Neural cell (in vitro differentiated cells): ENCODE measurements around the gene COPS6. TPM values are rescaled to one million over a fixed set of nuclear protein-coding genes. Genes with fewer than 3 reads are reported as not detected.

ENCODE experiments used
- H2AFZ ChIP-seq: fragments of 200-600, 300-800 bp; sonication (generic), shearing (Covaris generic); 2 replicates; pipeline ENCODE4 v1.6.0; 2014; ENCODE audit warnings: low read depth, mild to moderate bottlenecking, antibody characterized with exemption, low read length, moderate library complexity
- H3F3A ChIP-seq: fragments of 200-600 bp; shearing (Covaris generic); 2 replicates; pipeline ENCODE4 v1.6.1; 2016; ENCODE audit warnings: mild to moderate bottlenecking, moderate library complexity, mixed read lengths, antibody characterized with exemption, low read length; ENCODE audit not compliant: insufficient read depth, poor library complexity, severe bottlenecking
- H3K27ac ChIP-seq: fragments of 200-600, 300-800 bp; sonication (generic), shearing (Covaris generic); 2 replicates; pipeline ENCODE4 v1.5.1; 2014; ENCODE audit warnings: mild to moderate bottlenecking, low read length, moderate library complexity
- H3K27me3 ChIP-seq: fragments of 300-800, 200-600 bp; sonication (generic), shearing (Covaris generic); 2 replicates; pipeline ENCODE4 v1.6.0; 2014; ENCODE audit warnings: mild to moderate bottlenecking, low read depth, low read length, moderate library complexity; ENCODE audit not compliant: insufficient read depth
- H3K36me3 ChIP-seq: fragments of 300-800, 200-600 bp; sonication (generic), shearing (Covaris generic); 2 replicates; pipeline ENCODE4 v1.5.1; 2014; ENCODE audit warnings: mild to moderate bottlenecking, antibody characterized with exemption, low read length, moderate library complexity; ENCODE audit not compliant: insufficient read depth
- H3K4me2 ChIP-seq: fragments of 300-800, 200-600 bp; sonication (generic), shearing (Covaris generic); 2 replicates; pipeline ENCODE4 v1.6.0; 2014; ENCODE audit warnings: mild to moderate bottlenecking, low read length
- H3K4me3 ChIP-seq: fragments of 300-800, 200-600 bp; sonication (generic), shearing (Covaris generic); 2 replicates; pipeline ENCODE4 v1.5.1; 2014; ENCODE audit warnings: mild to moderate bottlenecking, low read length, moderate library complexity
- H3K79me2 ChIP-seq: fragments of 200-600 bp; shearing (Covaris generic); replicated peaks from 2 replicates; pipeline ENCODE4 v1.6.0; 2014; ENCODE audit warnings: mild to moderate bottlenecking, low read length, moderate library complexity; ENCODE audit not compliant: insufficient read depth
- H3K9ac ChIP-seq: fragments of 300-800, 200-600 bp; sonication (generic), shearing (Covaris generic); 2 replicates; pipeline ENCODE4 v1.6.1; 2016; ENCODE audit warnings: mild to moderate bottlenecking, low read length, mixed read lengths
- H3K9me2 ChIP-seq: fragments of 200-600 bp; shearing (Covaris generic); 2 replicates; pipeline ENCODE4 v1.6.1; 2016; ENCODE audit warnings: mild to moderate bottlenecking, low read length, mixed read lengths; ENCODE audit not compliant: insufficient read depth
- H3K9me3 ChIP-seq: fragments of 200-600, 300-800 bp; sonication (generic), shearing (Covaris generic); 2 replicates; pipeline ENCODE4 v1.6.1; 2016; ENCODE audit warnings: mild to moderate bottlenecking, mixed run types, low read length, moderate library complexity, mixed read lengths
- H4K20me1 ChIP-seq: fragments of 200-600 bp; shearing (Covaris generic); 2 replicates; pipeline ENCODE4 v1.6.1; 2016; ENCODE audit warnings: mild to moderate bottlenecking, mixed run types; ENCODE audit not compliant: insufficient read depth
- CTCF ChIP-seq: fragments of 450-650 bp; IDR thresholded peaks from 2 replicates; pipeline ENCODE4 v1.5.1; 2014; ENCODE audit warnings: antibody characterized with exemption, mild to moderate bottlenecking, moderate library complexity; ENCODE audit not compliant: poor library complexity, severe bottlenecking
- EP300 ChIP-seq: fragments of 450-650 bp; conservative IDR thresholded peaks from 2 replicates; pipeline ENCODE4 v1.6.1; 2014; ENCODE audit warnings: antibody characterized with exemption, mild to moderate bottlenecking, moderate library complexity; ENCODE audit not compliant: poor library complexity, severe bottlenecking
- EZH2 ChIP-seq: fragments of 200-600, 300-800 bp; shearing (Covaris generic), sonication (generic); IDR thresholded peaks from 2 replicates; pipeline ENCODE4 v1.6.1; 2014; ENCODE audit warnings: antibody characterized with exemption, low read length, borderline replicate concordance, mild to moderate bottlenecking; ENCODE audit not compliant: insufficient read depth, poor library complexity, severe bottlenecking
- MXI1 ChIP-seq: fragments of 450-650 bp; conservative IDR thresholded peaks from 2 replicates; pipeline ENCODE4 v1.6.1; 2014; ENCODE audit warnings: antibody characterized with exemption, mild to moderate bottlenecking; ENCODE audit not compliant: poor library complexity, severe bottlenecking
- POLR2AphosphoS5 ChIP-seq: IDR thresholded peaks from 2 replicates; pipeline ENCODE4 v1.6.1; 2012
- RAD21 ChIP-seq: fragments of 450-650 bp; conservative IDR thresholded peaks from 2 replicates; pipeline ENCODE4 v1.6.1; 2014; ENCODE audit warnings: antibody characterized with exemption, mild to moderate bottlenecking, moderate library complexity
- SMC3 ChIP-seq: fragments of 450-650 bp; conservative IDR thresholded peaks from 2 replicates; pipeline ENCODE4 v1.6.1; 2014; ENCODE audit warnings: antibody characterized with exemption, mild to moderate bottlenecking, moderate library complexity; ENCODE audit not compliant: poor library complexity
- TAF1 ChIP-seq: IDR thresholded peaks from 2 replicates; pipeline ENCODE4 v1.6.1; 2012; ENCODE audit warnings: low read depth
- polyA minus RNA-seq: library from RNA; depleted of rRNA, polyadenylated mRNA; stranded (reverse); fragments of >200 nt; gene quantifications from 2 replicates; pipeline ENCODE4 v1.2.3, GENCODE V29; 2014
- polyA plus RNA-seq: library from polyadenylated mRNA; depleted of rRNA; stranded (reverse); fragments of >200 nt; gene quantifications from 2 replicates; pipeline ENCODE4 v1.2.3, GENCODE V29; 2014
- TF ChIP-seq, protein P1 (sequence below): IDR thresholded peaks from 2 replicates; pipeline ENCODE4 v1.6.1; 2012; ENCODE audit warnings: borderline replicate concordance

COPS6 gene
- 57.1 and 89.2 TPM in 2 replicates for polyA plus RNA-seq
- polyA minus RNA-seq = 29.9 and 38.2 TPM in 2 replicates

DNA sequence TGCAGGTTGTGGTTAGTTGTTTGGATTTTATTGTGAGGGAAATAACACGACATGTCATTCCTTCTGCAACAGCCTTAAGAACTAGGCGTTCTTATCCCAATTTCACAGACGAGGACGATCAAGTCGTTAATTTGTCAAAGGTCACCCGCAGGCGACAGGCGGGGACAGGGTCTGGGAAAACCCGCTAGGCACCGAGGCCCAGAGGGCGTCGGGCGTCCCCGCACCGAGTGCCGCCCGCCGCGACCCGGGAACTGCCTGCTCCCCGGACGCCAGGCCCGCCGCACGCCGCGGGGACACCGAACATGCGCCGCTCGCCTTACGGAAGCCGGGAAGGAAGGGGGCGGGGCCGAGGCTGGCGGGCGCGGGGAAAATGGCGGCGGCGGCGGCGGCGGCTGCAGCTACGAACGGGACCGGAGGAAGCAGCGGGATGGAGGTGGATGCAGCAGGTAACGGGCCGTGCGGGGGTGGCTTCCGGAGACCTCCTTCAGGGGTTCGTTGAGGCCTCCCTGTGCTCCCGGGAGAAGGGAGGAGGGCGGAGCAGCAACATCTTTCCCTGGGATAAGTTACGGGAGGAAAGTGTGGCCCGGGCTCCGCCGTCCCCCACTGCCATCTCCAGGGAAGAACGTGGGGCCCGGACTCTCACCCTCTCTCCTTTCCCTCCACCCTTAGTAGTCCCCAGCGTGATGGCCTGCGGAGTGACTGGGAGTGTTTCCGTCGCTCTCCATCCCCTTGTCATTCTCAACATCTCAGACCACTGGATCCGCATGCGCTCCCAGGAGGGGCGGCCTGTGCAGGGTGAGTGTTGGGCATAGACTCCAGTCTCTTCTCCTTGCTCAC lies at the start of gene COPS6:
Gene COPS6 (plus strand): TSS at position 349 of the 837 bp plus-strand sequence. CDS start 22 bp downstream, at position 371.
- H3K27ac ChIP-seq = peak within 1 kb of the TSS; percentile 83
- no peaks in the 10 kb centered on the region for H4K20me1 ChIP-seq
- H3K27me3 ChIP-seq = no peaks in the 10 kb centered on the region
- H3K4me2 ChIP-seq = peak within 1 kb of the TSS; percentile 66
- peak within 1 kb of the TSS; percentile 82 for H3K9ac ChIP-seq
- peak within 1 kb of the TSS; percentile 54 for H2AFZ ChIP-seq
- no peaks in the 10 kb centered on the region for H3K36me3 ChIP-seq
- no peaks in the 10 kb centered on the region for H3K9me3 ChIP-seq
- peak; percentile 24 for TF ChIP-seq SMC3
- no peak for TF ChIP-seq EZH2
- peak; percentile 95 for TF ChIP-seq MXI1
- peak; percentile 92 for TF ChIP-seq POLR2AphosphoS5
- TF ChIP-seq, protein P1, sequence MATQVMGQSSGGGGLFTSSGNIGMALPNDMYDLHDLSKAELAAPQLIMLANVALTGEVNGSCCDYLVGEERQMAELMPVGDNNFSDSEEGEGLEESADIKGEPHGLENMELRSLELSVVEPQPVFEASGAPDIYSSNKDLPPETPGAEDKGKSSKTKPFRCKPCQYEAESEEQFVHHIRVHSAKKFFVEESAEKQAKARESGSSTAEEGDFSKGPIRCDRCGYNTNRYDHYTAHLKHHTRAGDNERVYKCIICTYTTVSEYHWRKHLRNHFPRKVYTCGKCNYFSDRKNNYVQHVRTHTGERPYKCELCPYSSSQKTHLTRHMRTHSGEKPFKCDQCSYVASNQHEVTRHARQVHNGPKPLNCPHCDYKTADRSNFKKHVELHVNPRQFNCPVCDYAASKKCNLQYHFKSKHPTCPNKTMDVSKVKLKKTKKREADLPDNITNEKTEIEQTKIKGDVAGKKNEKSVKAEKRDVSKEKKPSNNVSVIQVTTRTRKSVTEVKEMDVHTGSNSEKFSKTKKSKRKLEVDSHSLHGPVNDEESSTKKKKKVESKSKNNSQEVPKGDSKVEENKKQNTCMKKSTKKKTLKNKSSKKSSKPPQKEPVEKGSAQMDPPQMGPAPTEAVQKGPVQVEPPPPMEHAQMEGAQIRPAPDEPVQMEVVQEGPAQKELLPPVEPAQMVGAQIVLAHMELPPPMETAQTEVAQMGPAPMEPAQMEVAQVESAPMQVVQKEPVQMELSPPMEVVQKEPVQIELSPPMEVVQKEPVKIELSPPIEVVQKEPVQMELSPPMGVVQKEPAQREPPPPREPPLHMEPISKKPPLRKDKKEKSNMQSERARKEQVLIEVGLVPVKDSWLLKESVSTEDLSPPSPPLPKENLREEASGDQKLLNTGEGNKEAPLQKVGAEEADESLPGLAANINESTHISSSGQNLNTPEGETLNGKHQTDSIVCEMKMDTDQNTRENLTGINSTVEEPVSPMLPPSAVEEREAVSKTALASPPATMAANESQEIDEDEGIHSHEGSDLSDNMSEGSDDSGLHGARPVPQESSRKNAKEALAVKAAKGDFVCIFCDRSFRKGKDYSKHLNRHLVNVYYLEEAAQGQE = peak; percentile 78
- peak; percentile 57 for TF ChIP-seq EP300
- TF ChIP-seq TAF1 = peak; percentile 95
- no peak for TF ChIP-seq CTCF
- TF ChIP-seq RAD21 = no peak
- peaks cover 4% of the 10 kb centered on the region for H3K79me2 ChIP-seq
- no peaks in the 10 kb centered on the region for H3K9me2 ChIP-seq
- H3F3A ChIP-seq = no peaks in the 10 kb centered on the region
- peak within 1 kb of the TSS; percentile 90 for H3K4me3 ChIP-seq

DNA sequence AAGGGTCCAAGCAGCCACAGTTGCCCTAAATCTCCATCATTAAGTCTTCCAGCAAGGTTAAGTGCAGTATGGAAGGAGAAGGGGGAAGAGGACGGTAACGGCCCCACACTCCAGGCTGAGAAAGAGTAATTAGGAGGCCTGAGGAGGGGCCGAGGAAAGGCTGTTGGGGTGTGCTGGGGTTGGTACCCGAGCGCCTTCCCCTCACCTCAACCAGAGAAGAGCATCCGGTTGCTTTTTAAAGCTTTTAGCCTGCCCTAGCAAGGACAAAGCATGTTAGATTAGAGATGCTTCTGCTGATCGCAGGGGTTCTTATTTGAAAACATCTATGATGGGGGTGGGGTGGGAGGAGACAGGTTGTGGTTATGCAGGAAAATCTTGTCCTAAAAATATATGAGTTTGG lies 48.2 kb upstream of the COPS6 start:
- no peaks in the 10 kb centered on the region for H4K20me1 ChIP-seq
- no peaks in the 10 kb centered on the region for H3K79me2 ChIP-seq
- no peak overlapping the region for H2AFZ ChIP-seq
- H3K27ac ChIP-seq = no peak overlapping the region
- H3K27me3 ChIP-seq = no peaks in the 10 kb centered on the region
- H3K9me3 ChIP-seq = no peaks in the 10 kb centered on the region
- no peaks in the 10 kb centered on the region for H3F3A ChIP-seq
- H3K9ac ChIP-seq = no peak overlapping the region
- peaks cover 2% of the 10 kb centered on the region for H3K36me3 ChIP-seq
- H3K4me2 ChIP-seq = no peak overlapping the region
- H3K9me2 ChIP-seq = no peaks in the 10 kb centered on the region
- TF ChIP-seq CTCF = no peak
- TF ChIP-seq RAD21 = no peak
- TF ChIP-seq SMC3 = no peak
- TF ChIP-seq, protein P1 = no peak
- TF ChIP-seq POLR2AphosphoS5 = no peak
- no peak for TF ChIP-seq TAF1
- TF ChIP-seq MXI1 = no peak
- TF ChIP-seq EP300 = no peak
- TF ChIP-seq EZH2 = no peak
- H3K4me3 ChIP-seq = no peak overlapping the region
